ENCODE data around the gene VSIR.

VSIR gene

GRCh38 chr10:71782221-71782916 is 9.0 kb upstream of the VSIR start:
- DNase-seq: no peak

GRCh38 chr10:71780719-71781118 is 7.4 kb upstream of the VSIR start:
- no peak for DNase-seq

- no peak for DNase-seq
Measured at GRCh38 chr10:71780156-71780555, 6.8 kb upstream of the VSIR start.

GRCh38 chr10:71779641-71780040 is 6.3 kb upstream of the VSIR start:
- no peak for DNase-seq

GRCh38 chr10:71778071-71778825 is 4.9 kb upstream of the VSIR start:
- DNase-seq: no peak

- no peak for DNase-seq
Measured at GRCh38 chr10:71777213-71777985, 4.1 kb upstream of the VSIR start.

- no peak for DNase-seq
Measured at GRCh38 chr10:71776481-71776925, 3.2 kb upstream of the VSIR start.

- DNase-seq: no peak
Measured at GRCh38 chr10:71774916-71775702, 1.8 kb upstream of the VSIR start.

- DNase-seq: no peak
Measured at GRCh38 chr10:71772832-71773220, 494 bp downstream of the VSIR start.

- no peak for DNase-seq
Measured at GRCh38 chr10:71771821-71772617, 1.3 kb downstream of the VSIR start.

GRCh38 chr10:71771204-71771603 is 2.1 kb downstream of the VSIR start:
- no peak for DNase-seq

- DNase-seq: no peak
Measured at GRCh38 chr10:71770789-71771188, 2.5 kb downstream of the VSIR start.

- no peak for DNase-seq
Measured at GRCh38 chr10:71770255-71770654, 3.1 kb downstream of the VSIR start.

GRCh38 chr10:71769279-71769823 is 4.0 kb downstream of the VSIR start:
- no peak for DNase-seq

- DNase-seq: no peak
Measured at GRCh38 chr10:71767420-71768035, 5.8 kb downstream of the VSIR start.

- no peak for DNase-seq
Measured at GRCh38 chr10:71766717-71767419, 6.5 kb downstream of the VSIR start.

- no peak for DNase-seq
Measured at GRCh38 chr10:71765906-71766716, 7.2 kb downstream of the VSIR start.

- no peak for DNase-seq
Measured at GRCh38 chr10:71765176-71765904, 8.0 kb downstream of the VSIR start.
